HepG2 (cell line): ENCODE results near the gene VMO1. TPM values are rescaled to one million over a fixed set of nuclear protein-coding genes. Genes with fewer than 3 reads are reported as not detected.

Experiments used
- KIAA2018 ChIP-seq: sonication (generic); formaldehyde crosslinking; IDR thresholded peaks from 2 replicates; pipeline ENCODE4 v1.5.0; 2020; ENCODE audit warnings: mild to moderate bottlenecking, missing genetic modification reagents, borderline replicate concordance
- KLF16 ChIP-seq, 2 experiments: sonication (generic) in 1 of 2; formaldehyde crosslinking in 1 of 2; IDR thresholded peaks; 2 replicates each; pipeline versions ENCODE4 v1.6.1 to v1.8.0; 2016 to 2023; ENCODE audit warnings: missing genetic modification reagents in 2 of 2, missing compliant biosample characterization in 1 of 2
- ZMYM3 ChIP-seq: sonication (generic); formaldehyde crosslinking; IDR thresholded peaks from 2 replicates; pipeline ENCODE4 v1.5.1; 2020; ENCODE audit warnings: mild to moderate bottlenecking, missing genetic modification reagents
- polyA plus RNA-seq, 8 experiments: library from polyadenylated mRNA; depleted of rRNA in 3 of 8; stranded (reverse) in 7 of 8; unstranded in 1 of 8; fragments of >200 nt; fragmentation: Illumina TruSeq in 4 of 8; extraction: Trizol in 4 of 8; gene quantifications; 2 replicates each; pipeline versions ENCODE4 v1.2.1 to v1.2.3, GENCODE V29; 2011 to 2016; ENCODE audit warnings: low read depth in 4 of 8, missing spikeins in 1 of 8, mixed read lengths in 1 of 8; ENCODE audit not compliant: insufficient read depth in 1 of 8
- total RNA-seq, 5 experiments: library from RNA; depleted of rRNA; stranded (reverse); fragments of >200 nt; fragmentation: Illumina TruSeq; extraction: Trizol; gene quantifications; 2 replicates each; pipeline ENCODE4 v1.2.3, GENCODE V29; 2016; ENCODE audit warnings: low read depth in 1 of 5

Gene VMO1
- total and polyA plus RNA-seq, 2 of the 13 experiments (the other 11 are each of a cell fraction or from before 2014, with no cell fraction given) = not detected

- no peak for TF ChIP-seq KIAA2018 (CRISPR knock-in tag)
- no peak for TF ChIP-seq KLF16 (CRISPR knock-in tag; IDR thresholded peaks at IDR 0.05)
- TF ChIP-seq ZMYM3 (CRISPR knock-in tag) = no peak
Measured at GRCh38 chr17:4802228-4802627, 16.1 kb upstream of the VMO1 start, which contains the start of gene C17orf114 (continued).
